Measurements from ENCODE around the gene UBE2Q2.
A peak's percentile ranks its signal among the peaks of the same experiment; 100 is the strongest.

Gene UBE2Q2

GRCh38 chr15:75926931-75927330 is 83.7 kb downstream of the UBE2Q2 start:
- DNase-seq (ENCODE audit: low read depth) = no peak
- TF ChIP-seq CTCF (IDR thresholded peaks at IDR 0.05; ENCODE audit: insufficient read depth, low read depth, low read length, missing control alignments) = no peak
- no peak overlapping the region for H3K4me3 ChIP-seq (ENCODE audit: low read depth, low read length)

- no peak for TF ChIP-seq CTCF (IDR thresholded peaks at IDR 0.05; ENCODE audit: insufficient read depth, low read depth, low read length, missing control alignments)
- DNase-seq (ENCODE audit: low read depth) = peak; percentile 31
- no peak overlapping the region for H3K4me3 ChIP-seq (ENCODE audit: low read depth, low read length)
Measured at GRCh38 chr15:75927601-75928000, 84.4 kb downstream of the UBE2Q2 start.

GRCh38 chr15:75928680-75929608 is 85.7 kb downstream of the UBE2Q2 start:
- TF ChIP-seq CTCF (IDR thresholded peaks at IDR 0.05; ENCODE audit: insufficient read depth, low read depth, low read length, missing control alignments) = peak; percentile 48
- H3K4me3 ChIP-seq (ENCODE audit: low read depth, low read length) = no peak overlapping the region
- peak; percentile 39 for DNase-seq (ENCODE audit: low read depth)

- no peak overlapping the region for H3K4me3 ChIP-seq (ENCODE audit: low read depth, low read length)
- TF ChIP-seq CTCF (IDR thresholded peaks at IDR 0.05; ENCODE audit: insufficient read depth, low read depth, low read length, missing control alignments) = no peak
- DNase-seq (ENCODE audit: low read depth) = peak; percentile 18
Measured at GRCh38 chr15:75929799-75930565, 86.7 kb downstream of the UBE2Q2 start.

GRCh38 chr15:75930866-75931265 is 87.6 kb downstream of the UBE2Q2 start:
- no peak for DNase-seq (ENCODE audit: low read depth)
- TF ChIP-seq CTCF (IDR thresholded peaks at IDR 0.05; ENCODE audit: insufficient read depth, low read depth, low read length, missing control alignments) = no peak
- H3K4me3 ChIP-seq (ENCODE audit: low read depth, low read length) = no peak overlapping the region

GRCh38 chr15:75942464-75942863 is 99.2 kb downstream of the UBE2Q2 start:
- no peak for DNase-seq (ENCODE audit: low read depth)
- H3K4me3 ChIP-seq (ENCODE audit: low read depth, low read length) = no peak overlapping the region
- no peak for TF ChIP-seq CTCF (IDR thresholded peaks at IDR 0.05; ENCODE audit: insufficient read depth, low read depth, low read length, missing control alignments)

Data from GM12865 (cell line).